Measurements from ENCODE around the gene CLTCL1. TPM values are rescaled to one million over a fixed set of nuclear protein-coding genes. Genes with fewer than 3 reads are reported as not detected.
"Not testable (repeated sequence)": the region's sequence is repeated elsewhere in the genome, so short reads cannot be mapped to it uniquely, and the experiment has no call there.

Gene CLTCL1
- total RNA-seq, 2 donors from 2014 or later: 12.1 to 26.2 TPM

DNA sequence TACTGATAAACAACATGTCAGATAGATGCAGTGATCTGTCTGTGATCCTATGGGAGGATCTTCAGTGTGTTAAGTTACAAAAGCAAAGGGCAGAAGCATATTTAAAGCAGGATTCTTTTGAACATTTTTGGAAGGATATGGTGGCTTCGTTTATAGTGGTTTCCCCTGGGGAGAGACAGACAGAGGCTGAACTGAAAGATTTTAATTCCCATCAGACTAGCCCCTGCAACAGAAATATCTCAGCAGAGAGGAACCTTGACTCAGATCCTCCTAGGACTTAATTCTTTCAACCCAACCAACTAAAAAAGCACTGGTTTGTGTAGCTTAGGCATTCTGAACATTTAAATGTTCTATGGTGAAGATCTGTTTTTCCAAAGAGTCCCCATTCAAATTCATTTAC, 5.7 kb downstream of the CLTCL1 start:
- no peak for DNase-seq (ENCODE audit: low spot score)
- TF ChIP-seq POLR2AphosphoS5 (IDR thresholded peaks at IDR 0.05): no peak
- no peak for TF ChIP-seq POLR2A (IDR thresholded peaks at IDR 0.05)
- TF ChIP-seq, protein P1, sequence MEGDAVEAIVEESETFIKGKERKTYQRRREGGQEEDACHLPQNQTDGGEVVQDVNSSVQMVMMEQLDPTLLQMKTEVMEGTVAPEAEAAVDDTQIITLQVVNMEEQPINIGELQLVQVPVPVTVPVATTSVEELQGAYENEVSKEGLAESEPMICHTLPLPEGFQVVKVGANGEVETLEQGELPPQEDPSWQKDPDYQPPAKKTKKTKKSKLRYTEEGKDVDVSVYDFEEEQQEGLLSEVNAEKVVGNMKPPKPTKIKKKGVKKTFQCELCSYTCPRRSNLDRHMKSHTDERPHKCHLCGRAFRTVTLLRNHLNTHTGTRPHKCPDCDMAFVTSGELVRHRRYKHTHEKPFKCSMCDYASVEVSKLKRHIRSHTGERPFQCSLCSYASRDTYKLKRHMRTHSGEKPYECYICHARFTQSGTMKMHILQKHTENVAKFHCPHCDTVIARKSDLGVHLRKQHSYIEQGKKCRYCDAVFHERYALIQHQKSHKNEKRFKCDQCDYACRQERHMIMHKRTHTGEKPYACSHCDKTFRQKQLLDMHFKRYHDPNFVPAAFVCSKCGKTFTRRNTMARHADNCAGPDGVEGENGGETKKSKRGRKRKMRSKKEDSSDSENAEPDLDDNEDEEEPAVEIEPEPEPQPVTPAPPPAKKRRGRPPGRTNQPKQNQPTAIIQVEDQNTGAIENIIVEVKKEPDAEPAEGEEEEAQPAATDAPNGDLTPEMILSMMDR (IDR thresholded peaks at IDR 0.05): no peak
- H3K27me3 ChIP-seq (replicated peaks; ENCODE audit: insufficient read depth): no peaks in the 10 kb centered on the region
- H3K9me3 ChIP-seq: no peaks in the 10 kb centered on the region
- no peaks in the 10 kb centered on the region for H3K4me1 ChIP-seq (replicated peaks)
- intact Hi-C loops (cut with DNase I): no loop called here
- no peak overlapping the region for H3K27ac ChIP-seq
- H3K36me3 ChIP-seq: no peaks in the 10 kb centered on the region
- H3K4me3 ChIP-seq: no peak overlapping the region
- WGBS: 57% methylated on average over 1 of the region's 1 CpG

DNA sequence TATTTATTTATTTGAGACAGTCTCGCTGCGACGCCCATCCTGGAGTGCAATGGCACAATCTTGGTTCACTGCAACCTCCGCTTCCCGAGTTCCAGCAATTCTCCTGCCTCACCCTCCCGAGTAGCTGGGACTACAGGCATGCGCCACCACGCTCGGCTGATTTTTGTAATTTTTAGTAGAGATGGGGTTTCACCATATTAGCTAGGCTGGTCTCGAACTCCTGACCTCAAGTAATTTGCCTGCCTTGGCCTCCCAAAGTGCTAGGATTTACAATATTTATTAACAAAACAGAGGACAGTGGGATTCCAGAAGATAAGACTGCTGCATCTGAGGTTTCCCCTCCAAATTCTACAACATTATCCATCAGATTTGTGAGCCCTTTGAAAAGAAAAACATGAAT, 12.4 kb downstream of the CLTCL1 start:
- DNase-seq (ENCODE audit: low spot score); intact Hi-C loops (cut with DNase I): not testable (repeated sequence)
- WGBS: 96% methylated on average over 10 of the region's 10 CpGs

DNA sequence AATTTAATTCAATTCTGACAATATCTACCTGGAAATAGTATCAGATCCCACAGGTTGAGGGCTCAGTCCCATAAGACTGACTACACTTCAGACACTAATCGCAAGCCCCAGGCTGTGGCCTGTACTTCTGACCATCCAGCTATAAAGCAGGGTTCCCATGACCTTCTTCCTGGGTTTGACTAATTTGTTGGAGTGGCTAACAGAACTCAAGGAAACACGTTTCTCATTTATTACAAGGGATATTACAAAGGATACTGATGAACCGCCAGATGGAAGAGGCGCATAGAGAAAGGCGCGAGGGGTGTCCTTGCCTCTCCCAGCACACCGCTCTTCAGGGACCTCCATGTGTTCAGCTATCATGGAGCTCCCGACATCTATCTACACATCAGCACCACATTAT, 13.7 kb downstream of the CLTCL1 start:
- no peaks in the 10 kb centered on the region for H3K4me1 ChIP-seq (replicated peaks)
- H3K9me3 ChIP-seq: no peaks in the 10 kb centered on the region
- intact Hi-C loops (cut with DNase I): no loop called here
- TF ChIP-seq POLR2A (IDR thresholded peaks at IDR 0.05): no peak
- H3K36me3 ChIP-seq: no peaks in the 10 kb centered on the region
- H3K27ac ChIP-seq: no peak overlapping the region
- WGBS: 97% methylated on average over 8 of the region's 8 CpGs
- no peak for DNase-seq (ENCODE audit: low spot score)
- no peak overlapping the region for H3K4me3 ChIP-seq
- no peaks in the 10 kb centered on the region for H3K27me3 ChIP-seq (replicated peaks; ENCODE audit: insufficient read depth)

More for the DNA sequence above, 12.4 kb downstream of the CLTCL1 start:
- H3K4me1 ChIP-seq (replicated peaks); H3K27me3 ChIP-seq (replicated peaks; ENCODE audit: insufficient read depth); H3K27ac ChIP-seq; H3K4me3 ChIP-seq; H3K36me3 ChIP-seq; H3K9me3 ChIP-seq: not testable (repeated sequence)

DNA sequence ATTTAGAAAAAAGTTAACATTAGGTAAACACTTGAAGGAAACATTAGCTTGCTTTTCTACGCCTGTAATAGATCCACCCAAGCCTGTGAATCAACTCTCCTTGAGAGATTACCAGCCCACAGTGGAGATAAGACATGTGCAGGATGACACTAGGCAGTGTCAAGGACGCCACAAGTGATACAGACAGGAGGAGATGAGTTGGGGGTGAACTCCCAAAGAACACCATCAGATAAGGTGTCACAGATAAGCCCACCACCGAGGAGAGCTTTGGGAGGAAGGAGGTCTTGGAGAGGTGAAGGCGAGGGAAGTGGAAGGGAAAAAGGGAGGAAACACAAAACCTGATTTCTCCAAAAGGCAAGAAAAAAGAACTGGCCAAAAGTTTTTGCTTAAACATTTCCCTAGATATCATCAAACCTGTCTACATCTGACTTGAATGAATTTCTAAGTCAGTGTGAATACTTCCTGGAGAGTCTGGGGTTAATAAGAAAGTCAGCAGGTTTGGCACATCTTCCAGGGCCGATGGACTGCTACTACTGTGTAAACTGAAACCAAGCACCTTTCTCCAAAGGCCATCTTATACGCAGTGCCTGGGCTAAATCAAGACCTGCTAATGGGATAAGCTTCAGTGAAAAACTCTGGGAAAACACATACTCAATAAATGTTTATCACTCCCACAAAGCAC, 15.5 kb downstream of the CLTCL1 start:
- Histone ChIP-seq H3K36me3 (no peaks in the 10 kb centered on the region), H3K9me3 (no peaks in the 10 kb centered on the region), H3K27ac (no peak overlapping the region), H3K4me3 (no peak overlapping the region), H3K27me3 (replicated peaks; ENCODE audit: insufficient read depth) (no peaks in the 10 kb centered on the region), H3K4me1 (replicated peaks) (peaks cover 4% of the 10 kb centered on the region)
- TF ChIP-seq, protein P1 (IDR thresholded peaks at IDR 0.05): no peak
- TF ChIP-seq POLR2A (IDR thresholded peaks at IDR 0.05): no peak
- TF ChIP-seq POLR2AphosphoS5 (IDR thresholded peaks at IDR 0.05): no peak
- DNase-seq (ENCODE audit: low spot score): no peak
- intact Hi-C loops (cut with DNase I): no loop called here
- WGBS: 49% methylated on average over 6 of the region's 6 CpGs

DNA sequence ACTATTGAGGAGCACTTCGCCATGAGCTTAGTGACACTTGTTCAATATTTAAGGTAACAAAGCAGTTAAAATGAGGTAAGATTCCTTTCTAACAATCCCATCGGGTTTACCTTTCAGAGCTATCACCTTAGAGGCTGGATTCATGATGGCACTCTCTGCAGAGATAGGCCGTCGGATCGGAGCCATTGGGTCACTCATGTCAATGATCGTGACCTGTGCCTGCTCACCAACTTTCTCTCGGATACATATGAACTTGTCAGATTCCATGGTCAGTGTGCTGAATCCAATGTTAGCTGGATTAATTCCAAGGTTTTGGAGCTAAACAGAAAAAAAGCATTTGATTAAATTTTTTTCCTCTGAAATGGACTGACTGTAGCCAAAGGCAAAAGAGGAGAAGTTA, 16.0 kb downstream of the CLTCL1 start:
- TF ChIP-seq POLR2A (IDR thresholded peaks at IDR 0.05): no peak
- TF ChIP-seq POLR2AphosphoS5 (IDR thresholded peaks at IDR 0.05): no peak
- TF ChIP-seq, protein P1 (IDR thresholded peaks at IDR 0.05): no peak
- intact Hi-C loops (cut with DNase I): no loop called here
- H3K27ac ChIP-seq: no peak overlapping the region
- no peaks in the 10 kb centered on the region for H3K36me3 ChIP-seq
- H3K4me3 ChIP-seq: no peak overlapping the region
- no peak for DNase-seq (ENCODE audit: low spot score)
- WGBS: 93% methylated on average over 7 of the region's 7 CpGs
- H3K9me3 ChIP-seq: no peaks in the 10 kb centered on the region
- H3K4me1 ChIP-seq (replicated peaks): peaks cover 4% of the 10 kb centered on the region
- no peaks in the 10 kb centered on the region for H3K27me3 ChIP-seq (replicated peaks; ENCODE audit: insufficient read depth)

DNA sequence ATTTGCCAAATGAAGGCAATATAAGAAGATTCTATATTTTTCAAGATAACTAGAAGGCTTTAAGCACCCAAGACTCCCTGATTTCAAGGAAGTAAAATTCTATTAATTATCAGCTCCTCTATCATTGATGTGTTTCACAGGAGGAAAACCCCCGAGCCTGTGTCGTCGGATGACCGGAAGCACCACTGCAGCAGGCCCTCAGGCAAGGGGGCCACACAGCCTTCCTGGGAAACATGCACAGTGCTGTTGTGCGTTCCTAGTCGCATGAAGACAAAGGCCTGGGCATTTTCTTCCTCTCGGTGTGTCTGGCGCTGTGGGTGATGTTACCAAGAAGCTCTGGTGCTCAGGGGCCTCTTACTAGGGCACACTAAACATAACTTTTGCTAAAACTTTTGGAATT, 16.4 kb downstream of the CLTCL1 start:
- intact Hi-C loops (cut with DNase I): no loop called here
- Histone ChIP-seq H3K36me3 (no peaks in the 10 kb centered on the region), H3K4me1 (replicated peaks) (peaks cover 4% of the 10 kb centered on the region), H3K9me3 (no peaks in the 10 kb centered on the region), H3K4me3 (no peak overlapping the region), H3K27ac (no peak overlapping the region), H3K27me3 (replicated peaks; ENCODE audit: insufficient read depth) (no peaks in the 10 kb centered on the region)
- TF ChIP-seq POLR2AphosphoS5 (IDR thresholded peaks at IDR 0.05) (no peak), POLR2A (IDR thresholded peaks at IDR 0.05) (no peak)
- TF ChIP-seq, protein P1 (IDR thresholded peaks at IDR 0.05): no peak
- WGBS: 98% methylated on average over 8 of the region's 8 CpGs
- no peak for DNase-seq (ENCODE audit: low spot score)

Measured in prostate gland (tissue), 2 donors.